PC-3 (cell line): ENCODE results near the gene BSG. TPM values are rescaled to one million over a fixed set of nuclear protein-coding genes. Genes with fewer than 3 reads are reported as not detected.

Experiments used
- ATAC-seq: fragments of 200-7000 bp; cut with Tn5 transposase; 2 replicates; pipeline ENCODE4 v1.9.1; 2020; ENCODE audit warnings: mild to moderate bottlenecking, moderate library complexity
- BruUV-seq: library from RNA; stranded (reverse); fragments of 400-500 nt; replicated peaks from 2 replicates; lab custom pipeline; 2021; lab: Mats Ljungman, UMichigan
- CTCF ChIA-PET: fragments of 300-600 bp; sonication (Branson Sonifier 250); formaldehyde crosslinking; loops from one replicate; lab custom pipeline; 2022; ENCODE audit warnings: antibody characterized with exemption; lab: Charles Lee
- POLR2A ChIA-PET: fragments of 300-600 bp; sonication (Branson Sonifier 250); formaldehyde crosslinking; loops from one replicate; lab custom pipeline; 2022; ENCODE audit warnings: antibody characterized with exemption; ENCODE audit not compliant: unreplicated experiment; lab: Charles Lee
- DNase-seq: peaks from one replicate; pipeline ENCODE4 v3.0.0-alpha.2; 2015
- H2AFZ ChIP-seq: fragments of 300-600 bp; sonication (generic); 2 replicates; pipeline ENCODE4 v1.6.0; 2016; ENCODE audit warnings: antibody characterized with exemption, low read length
- H3F3A ChIP-seq: fragments of 300-600 bp; sonication (generic); one replicate; pipeline ENCODE4 v1.6.0; 2017; ENCODE audit warnings: antibody characterized with exemption, low read length, control low read depth, mild to moderate bottlenecking; ENCODE audit not compliant: unreplicated experiment
- H3K27ac ChIP-seq: fragments of 300-600 bp; sonication (generic); 2 replicates; pipeline ENCODE4 v1.5.1; 2016; ENCODE audit warnings: mild to moderate bottlenecking, low read length
- H3K27me3 ChIP-seq: fragments of 300-600 bp; sonication (generic); 2 replicates; pipeline ENCODE4 v1.6.1; 2016; ENCODE audit warnings: low read length, mixed read lengths
- H3K36me3 ChIP-seq: fragments of 300-600 bp; sonication (generic); 2 replicates; pipeline ENCODE4 v1.6.1; 2016; ENCODE audit warnings: low read depth, mixed run types, low read length, mixed read lengths
- H3K4me1 ChIP-seq: fragments of 300-600 bp; sonication (generic); 2 replicates; pipeline ENCODE4 v1.5.1; 2016; ENCODE audit warnings: low read length; ENCODE audit not compliant: insufficient read depth
- H3K4me2 ChIP-seq: fragments of 300-600 bp; sonication (generic); 2 replicates; pipeline ENCODE4 v1.6.0; 2016; ENCODE audit warnings: low read length
- H3K4me3 ChIP-seq: fragments of 300-600 bp; sonication (generic); 2 replicates; pipeline ENCODE4 v1.5.1; 2016; ENCODE audit warnings: mild to moderate bottlenecking, low read length, mixed read lengths
- H3K79me2 ChIP-seq: fragments of 300-600 bp; sonication (generic); 2 replicates; pipeline ENCODE4 v1.6.1; 2017; ENCODE audit warnings: low read length, mixed read lengths
- H3K9ac ChIP-seq: fragments of 300-600 bp; sonication (generic); 2 replicates; pipeline ENCODE4 v1.6.0; 2016; ENCODE audit warnings: mild to moderate bottlenecking, low read length
- H3K9me2 ChIP-seq: fragments of 300-600 bp; sonication (generic); replicated peaks from 2 replicates; pipeline ENCODE4 v1.6.1; 2016; ENCODE audit warnings: mixed run types, low read length, mixed read lengths
- H3K9me3 ChIP-seq: fragments of 300-600 bp; sonication (generic); 2 replicates; pipeline ENCODE4 v1.6.1; 2016; ENCODE audit warnings: low read length, mixed read lengths
- H4K20me1 ChIP-seq: fragments of 300-600 bp; sonication (generic); 2 replicates; pipeline ENCODE4 v1.6.1; 2016; ENCODE audit warnings: low read length, mixed read lengths
- EZH2 ChIP-seq: fragments of 300-600 bp; sonication (generic); IDR thresholded peaks from one replicate; pipeline ENCODE4 v1.6.1; 2017; ENCODE audit warnings: antibody characterized with exemption, mild to moderate bottlenecking, low read length; ENCODE audit not compliant: unreplicated experiment
- EZH2phosphoT487 ChIP-seq: fragments of 300-600 bp; sonication (generic); IDR thresholded peaks from 2 replicates; pipeline ENCODE4 v1.6.1; 2018; ENCODE audit warnings: mild to moderate bottlenecking, antibody characterized with exemption, low read length, borderline replicate concordance
- intact Hi-C: fragments of 100-400 bp; cut with micrococcal nuclease; formaldehyde crosslinking; loops from 2 replicates; pipeline ENCODE4 v1.9.0; 2023
- total RNA-seq: library from RNA; depleted of rRNA; stranded (reverse); fragments of >200 nt; gene quantifications from 2 replicates; pipeline ENCODE4 v1.2.3, GENCODE V29; 2014
- TF ChIP-seq, protein P1 (sequence below): fragments of 300-600 bp; sonication (generic); conservative IDR thresholded peaks from 2 replicates; pipeline ENCODE4 v1.5.1; 2017; ENCODE audit warnings: antibody characterized with exemption, low read depth, mild to moderate bottlenecking, low read length

Gene BSG
- total RNA-seq, 1 experiment from 2014 or later: 458 TPM

DNA sequence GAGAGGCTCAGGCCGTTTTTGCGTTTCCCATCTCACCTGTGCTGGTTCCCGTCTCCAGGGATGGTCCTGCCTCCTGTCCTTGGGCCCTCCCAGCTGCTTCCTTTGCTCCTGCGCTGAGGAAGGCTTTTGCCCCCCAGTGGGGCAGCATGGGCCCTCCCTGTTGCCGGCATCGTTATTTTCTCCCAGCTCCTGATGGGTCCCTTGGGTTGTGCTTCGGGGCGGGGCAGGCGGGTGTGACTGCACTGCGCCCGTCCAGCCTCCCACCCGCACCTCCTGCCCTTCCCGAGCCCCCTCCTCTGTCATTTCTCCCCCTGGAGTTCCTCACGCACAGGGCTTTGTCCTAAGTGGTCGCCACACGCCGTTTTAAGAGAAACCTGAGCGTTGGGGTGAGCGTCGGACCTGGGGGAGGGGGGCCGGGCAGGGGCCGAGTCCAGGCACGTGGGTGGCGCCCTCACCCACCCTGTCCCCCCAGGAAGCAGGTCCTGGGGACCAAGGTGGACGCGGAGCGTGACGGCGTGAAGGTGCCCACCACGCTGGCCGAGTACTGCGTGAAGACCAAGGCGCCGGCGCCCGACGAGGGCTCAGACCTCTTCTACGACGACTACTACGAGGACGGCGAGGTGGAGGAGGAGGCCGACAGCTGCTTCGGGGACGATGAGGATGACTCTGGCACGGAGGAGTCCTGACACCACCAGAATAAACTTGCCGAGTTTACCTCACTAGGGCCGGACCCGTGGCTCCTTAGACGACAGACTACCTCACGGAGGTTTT lies 31.3 kb upstream of the BSG start:
- intact Hi-C loops: no loop called here
- no peak overlapping the region for H3K27ac ChIP-seq
- ATAC-seq (no peak), DNase-seq (no peak)
- no peaks in the 10 kb centered on the region for H3K9me3 ChIP-seq
- H2AFZ ChIP-seq: no peak overlapping the region
- no peak overlapping the region for H3K4me2 ChIP-seq
- H3F3A ChIP-seq: no peaks in the 10 kb centered on the region
- no peaks in the 10 kb centered on the region for H3K4me1 ChIP-seq
- peaks cover 2% of the 10 kb centered on the region for H3K79me2 ChIP-seq
- no peaks in the 10 kb centered on the region for H3K27me3 ChIP-seq
- no TSS peak for BruUV-seq
- TF ChIP-seq EZH2phosphoT487: no peak
- TF ChIP-seq, protein P1, sequence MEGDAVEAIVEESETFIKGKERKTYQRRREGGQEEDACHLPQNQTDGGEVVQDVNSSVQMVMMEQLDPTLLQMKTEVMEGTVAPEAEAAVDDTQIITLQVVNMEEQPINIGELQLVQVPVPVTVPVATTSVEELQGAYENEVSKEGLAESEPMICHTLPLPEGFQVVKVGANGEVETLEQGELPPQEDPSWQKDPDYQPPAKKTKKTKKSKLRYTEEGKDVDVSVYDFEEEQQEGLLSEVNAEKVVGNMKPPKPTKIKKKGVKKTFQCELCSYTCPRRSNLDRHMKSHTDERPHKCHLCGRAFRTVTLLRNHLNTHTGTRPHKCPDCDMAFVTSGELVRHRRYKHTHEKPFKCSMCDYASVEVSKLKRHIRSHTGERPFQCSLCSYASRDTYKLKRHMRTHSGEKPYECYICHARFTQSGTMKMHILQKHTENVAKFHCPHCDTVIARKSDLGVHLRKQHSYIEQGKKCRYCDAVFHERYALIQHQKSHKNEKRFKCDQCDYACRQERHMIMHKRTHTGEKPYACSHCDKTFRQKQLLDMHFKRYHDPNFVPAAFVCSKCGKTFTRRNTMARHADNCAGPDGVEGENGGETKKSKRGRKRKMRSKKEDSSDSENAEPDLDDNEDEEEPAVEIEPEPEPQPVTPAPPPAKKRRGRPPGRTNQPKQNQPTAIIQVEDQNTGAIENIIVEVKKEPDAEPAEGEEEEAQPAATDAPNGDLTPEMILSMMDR: no peak
- no peak for TF ChIP-seq EZH2
- CTCF ChIA-PET: no interaction called here
- H3K9ac ChIP-seq: no peak overlapping the region
- 0 out of 2 replicates have a peak, but pooled peaks cover 11% of the 10 kb centered on the region for H3K36me3 ChIP-seq
- POLR2A ChIA-PET: no interaction called here
- no peaks in the 10 kb centered on the region for H4K20me1 ChIP-seq
- H3K9me2 ChIP-seq: no peaks in the 10 kb centered on the region
- H3K4me3 ChIP-seq: no peak overlapping the region

DNA sequence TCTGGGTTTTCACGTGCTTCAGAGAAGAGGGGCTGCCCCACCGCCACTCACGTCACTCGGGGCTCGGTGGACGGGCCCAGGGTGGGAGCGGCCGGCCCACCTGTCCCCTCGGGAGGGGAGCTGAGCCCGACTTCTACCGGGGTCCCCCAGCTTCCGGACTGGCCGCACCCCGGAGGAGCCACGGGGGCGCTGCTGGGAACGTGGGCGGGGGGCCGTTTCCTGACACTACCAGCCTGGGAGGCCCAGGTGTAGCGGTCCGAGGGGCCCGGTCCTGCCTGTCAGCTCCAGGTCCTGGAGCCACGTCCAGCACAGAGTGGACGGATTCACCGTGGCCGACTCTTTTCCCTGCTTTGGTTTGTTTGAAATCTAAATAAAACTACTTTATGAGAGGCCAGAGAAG lies 30.7 kb upstream of the BSG start:
- Histone ChIP-seq H3K4me1 (no peaks in the 10 kb centered on the region), H3K27me3 (no peaks in the 10 kb centered on the region), H3K9ac (no peak overlapping the region), H4K20me1 (no peaks in the 10 kb centered on the region), H3K4me2 (no peak overlapping the region), H3K9me3 (no peaks in the 10 kb centered on the region), H3F3A (no peaks in the 10 kb centered on the region), H3K27ac (no peak overlapping the region), H3K4me3 (no peak overlapping the region), H3K9me2 (no peaks in the 10 kb centered on the region), H2AFZ (no peak overlapping the region), H3K36me3 (0 out of 2 replicates have a peak, but pooled peaks cover 5% of the 10 kb centered on the region), H3K79me2 (no peaks in the 10 kb centered on the region)
- ChIA-PET POLR2A (no interaction called here), CTCF (no interaction called here)
- ATAC-seq (no peak), DNase-seq (no peak)
- BruUV-seq: no TSS peak
- intact Hi-C loops: no loop called here
- TF ChIP-seq, protein P1: no peak
- no peak for TF ChIP-seq EZH2phosphoT487
- no peak for TF ChIP-seq EZH2

DNA sequence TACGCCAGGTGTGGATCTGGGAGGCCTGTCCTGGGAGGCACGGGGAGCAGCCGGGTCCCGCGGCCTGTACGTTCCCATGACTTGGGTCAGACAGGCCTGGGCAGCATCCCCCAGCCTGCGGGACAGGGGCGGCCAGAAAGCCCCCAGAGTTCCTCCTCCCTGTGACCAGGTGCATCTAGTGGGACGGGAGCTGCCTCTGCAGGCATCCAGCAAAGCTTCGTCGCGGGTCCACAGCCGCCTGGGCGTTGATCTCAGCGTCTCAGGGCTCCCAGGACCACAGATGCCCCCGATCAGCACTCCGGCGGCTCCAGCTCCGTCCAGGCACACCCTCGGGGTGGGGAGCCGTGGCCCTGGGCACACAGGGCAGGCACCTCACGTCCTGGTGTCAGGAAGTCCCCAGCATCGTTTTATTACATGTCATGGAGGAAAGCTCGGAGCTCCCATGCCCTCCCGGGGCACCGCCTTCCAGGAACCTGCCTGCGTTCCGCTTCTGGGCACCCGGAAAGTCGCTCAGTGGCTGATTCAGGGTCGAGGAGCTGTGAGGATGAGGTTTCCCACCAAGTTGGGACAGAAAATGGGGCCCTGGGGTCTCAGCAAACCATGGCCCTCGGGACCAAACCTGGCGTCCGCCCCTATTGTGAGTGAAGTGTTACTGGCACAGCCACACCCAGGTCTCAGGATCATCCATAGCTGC lies 30.1 kb upstream of the BSG start:
- BruUV-seq: no TSS peak
- TF ChIP-seq EZH2phosphoT487: no peak
- no peak for TF ChIP-seq EZH2
- TF ChIP-seq, protein P1: no peak
- Histone ChIP-seq H3K4me1 (no peaks in the 10 kb centered on the region), H3K9me3 (no peaks in the 10 kb centered on the region), H3K9ac (no peak overlapping the region), H3K27ac (no peak overlapping the region), H2AFZ (no peak overlapping the region), H3K27me3 (no peaks in the 10 kb centered on the region), H4K20me1 (no peaks in the 10 kb centered on the region), H3F3A (no peaks in the 10 kb centered on the region), H3K4me3 (no peak overlapping the region), H3K79me2 (no peaks in the 10 kb centered on the region), H3K9me2 (no peaks in the 10 kb centered on the region), H3K36me3 (no peaks in the 10 kb centered on the region), H3K4me2 (no peak overlapping the region)
- intact Hi-C loops: no loop called here
- ATAC-seq (no peak), DNase-seq (no peak)
- ChIA-PET POLR2A (no interaction called here), CTCF (no interaction called here)
